ENCODE measurements around the gene CLCF1. TPM values are rescaled to one million over a fixed set of nuclear protein-coding genes. Genes with fewer than 3 reads are reported as not detected.
"Not testable (repeated sequence)": the region's sequence is repeated elsewhere in the genome, so short reads cannot be mapped to it uniquely, and the experiment has no call there.

Gene CLCF1
- total and polyA plus RNA-seq, 2 experiments from 2014 or later = 0.16 to 2.4 TPM

DNA sequence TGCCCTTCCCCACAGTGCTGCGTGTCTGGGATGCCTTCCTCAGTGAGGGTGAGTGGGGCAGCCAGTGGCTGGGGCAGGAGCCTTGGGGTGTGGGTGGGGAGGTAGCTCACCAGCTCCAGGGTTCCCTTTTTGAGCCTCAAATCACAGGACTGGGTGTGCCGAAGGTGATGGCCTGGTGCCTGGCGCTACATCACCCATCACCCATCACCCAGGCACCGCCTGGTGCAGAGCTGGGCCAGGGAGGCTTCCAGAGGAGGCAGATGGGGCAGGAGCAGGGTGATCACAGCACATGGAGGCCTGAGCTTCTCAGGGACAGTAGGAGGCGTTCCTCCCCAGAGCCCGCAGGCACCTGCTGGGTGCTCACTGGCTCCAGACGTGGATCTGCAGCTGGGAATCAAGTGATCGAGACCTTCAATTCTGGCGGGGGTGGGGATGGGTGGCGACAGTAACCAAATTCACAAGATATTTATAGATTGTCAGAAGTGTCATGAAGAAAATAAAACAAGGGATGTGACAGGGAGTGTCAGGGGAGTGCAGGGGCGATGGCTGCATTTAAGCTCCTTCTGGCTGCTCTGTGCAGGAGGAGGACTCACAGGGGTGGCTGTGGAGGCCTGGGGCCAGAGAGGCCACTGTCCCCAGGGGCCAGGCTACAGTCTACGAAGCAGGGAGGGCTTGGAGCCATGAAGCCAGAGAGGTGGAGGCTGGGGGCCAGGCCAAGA lies 33.7 kb upstream of the CLCF1 start:
- H3K27ac ChIP-seq = no peak overlapping the region
- TF ChIP-seq, protein P1, sequence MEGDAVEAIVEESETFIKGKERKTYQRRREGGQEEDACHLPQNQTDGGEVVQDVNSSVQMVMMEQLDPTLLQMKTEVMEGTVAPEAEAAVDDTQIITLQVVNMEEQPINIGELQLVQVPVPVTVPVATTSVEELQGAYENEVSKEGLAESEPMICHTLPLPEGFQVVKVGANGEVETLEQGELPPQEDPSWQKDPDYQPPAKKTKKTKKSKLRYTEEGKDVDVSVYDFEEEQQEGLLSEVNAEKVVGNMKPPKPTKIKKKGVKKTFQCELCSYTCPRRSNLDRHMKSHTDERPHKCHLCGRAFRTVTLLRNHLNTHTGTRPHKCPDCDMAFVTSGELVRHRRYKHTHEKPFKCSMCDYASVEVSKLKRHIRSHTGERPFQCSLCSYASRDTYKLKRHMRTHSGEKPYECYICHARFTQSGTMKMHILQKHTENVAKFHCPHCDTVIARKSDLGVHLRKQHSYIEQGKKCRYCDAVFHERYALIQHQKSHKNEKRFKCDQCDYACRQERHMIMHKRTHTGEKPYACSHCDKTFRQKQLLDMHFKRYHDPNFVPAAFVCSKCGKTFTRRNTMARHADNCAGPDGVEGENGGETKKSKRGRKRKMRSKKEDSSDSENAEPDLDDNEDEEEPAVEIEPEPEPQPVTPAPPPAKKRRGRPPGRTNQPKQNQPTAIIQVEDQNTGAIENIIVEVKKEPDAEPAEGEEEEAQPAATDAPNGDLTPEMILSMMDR (IDR thresholded peaks at IDR 0.05; ENCODE audit: low read depth, low read length) = no peak
- no peaks in the 10 kb centered on the region for H3K27me3 ChIP-seq
- no peak for DNase-seq (ENCODE audit: low read depth in 1 of 2, low spot score in 1 of 2)
- H3K4me3 ChIP-seq = no peak overlapping the region
- peaks cover 4% of the 10 kb centered on the region for H3K4me1 ChIP-seq (ENCODE audit: low read depth)
- no peaks in the 10 kb centered on the region for H3K9me3 ChIP-seq (ENCODE audit: low read depth)
- no peaks in the 10 kb centered on the region for H3K36me3 ChIP-seq

DNA sequence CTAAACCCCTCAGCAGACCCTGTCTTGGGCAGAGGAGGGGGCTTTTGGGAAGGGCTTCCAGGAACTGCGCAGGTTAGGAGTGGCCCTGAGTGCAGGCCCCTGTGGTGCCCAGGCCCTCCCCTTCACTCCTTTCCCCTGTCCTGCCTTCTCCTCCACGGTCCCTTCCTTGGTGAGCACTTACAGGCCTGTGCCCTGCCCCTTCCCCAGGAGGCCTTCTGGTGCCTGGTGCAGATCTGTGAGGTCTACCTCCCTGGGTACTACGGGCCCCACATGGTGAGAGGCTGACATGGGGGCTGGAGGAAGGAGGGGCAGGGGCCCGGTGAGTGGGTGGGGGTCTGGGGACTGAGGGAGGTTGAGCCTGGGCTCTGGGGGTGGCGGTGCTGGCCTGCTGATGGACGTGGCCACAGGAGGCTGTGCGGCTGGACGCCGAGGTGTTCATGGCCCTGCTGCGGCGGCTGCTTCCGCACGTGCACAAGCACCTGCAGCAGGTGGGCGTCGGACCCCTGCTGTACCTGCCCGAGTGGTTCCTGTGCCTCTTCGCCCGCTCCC lies 33.1 kb upstream of the CLCF1 start:
- no peak overlapping the region for H3K27ac ChIP-seq

DNA sequence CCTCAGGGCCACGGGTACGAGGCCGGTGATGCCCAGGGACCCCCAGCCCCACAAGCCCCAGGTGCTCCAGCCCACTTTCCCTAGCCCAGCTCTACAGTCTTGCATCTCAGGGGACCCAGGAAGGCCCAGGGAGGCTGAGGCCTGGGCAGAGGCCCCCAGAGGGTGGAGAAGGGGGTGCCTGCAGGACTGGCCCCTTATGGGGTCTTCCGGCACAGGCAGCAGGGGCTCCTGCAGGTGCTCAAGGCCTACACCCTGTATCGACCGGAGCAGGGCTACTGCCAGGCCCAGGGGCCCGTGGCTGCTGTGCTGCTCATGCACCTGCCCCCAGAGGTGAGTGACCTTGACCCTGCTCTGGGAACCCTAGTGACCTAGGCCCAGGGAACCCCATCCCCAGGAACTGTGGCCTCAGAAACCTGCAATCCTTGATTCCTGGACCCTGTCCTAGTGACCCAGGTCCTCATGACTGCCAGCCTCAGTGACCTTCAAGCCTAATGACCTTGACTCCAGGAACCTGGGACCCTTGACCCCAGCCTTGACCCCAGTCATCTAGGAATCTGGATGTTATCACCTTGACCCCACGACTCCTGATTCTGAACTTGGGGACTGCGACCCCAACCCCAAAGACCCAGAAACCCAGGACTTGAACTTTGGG lies 32.4 kb upstream of the CLCF1 start:
- no peak for DNase-seq (ENCODE audit: low read depth in 1 of 2, low spot score in 1 of 2)
- H3K27ac ChIP-seq = no peak overlapping the region
- H3K27me3 ChIP-seq = no peaks in the 10 kb centered on the region
- TF ChIP-seq, protein P1 (IDR thresholded peaks at IDR 0.05; ENCODE audit: low read depth, low read length) = no peak
- peaks cover 6% of the 10 kb centered on the region for H3K4me1 ChIP-seq (ENCODE audit: low read depth)
- no peak overlapping the region for H3K4me3 ChIP-seq
- H3K9me3 ChIP-seq (ENCODE audit: low read depth) = no peaks in the 10 kb centered on the region
- no peaks in the 10 kb centered on the region for H3K36me3 ChIP-seq

More for the DNA sequence above, 33.1 kb upstream of the CLCF1 start:
- no peak for DNase-seq (ENCODE audit: low read depth in 1 of 2, low spot score in 1 of 2)
- Histone ChIP-seq H3K4me1 (ENCODE audit: low read depth) (peaks cover 5% of the 10 kb centered on the region), H3K4me3 (no peak overlapping the region), H3K27me3 (no peaks in the 10 kb centered on the region), H3K9me3 (ENCODE audit: low read depth) (no peaks in the 10 kb centered on the region), H3K36me3 (no peaks in the 10 kb centered on the region)
- TF ChIP-seq, protein P1 (IDR thresholded peaks at IDR 0.05; ENCODE audit: low read depth, low read length) = no peak

DNA sequence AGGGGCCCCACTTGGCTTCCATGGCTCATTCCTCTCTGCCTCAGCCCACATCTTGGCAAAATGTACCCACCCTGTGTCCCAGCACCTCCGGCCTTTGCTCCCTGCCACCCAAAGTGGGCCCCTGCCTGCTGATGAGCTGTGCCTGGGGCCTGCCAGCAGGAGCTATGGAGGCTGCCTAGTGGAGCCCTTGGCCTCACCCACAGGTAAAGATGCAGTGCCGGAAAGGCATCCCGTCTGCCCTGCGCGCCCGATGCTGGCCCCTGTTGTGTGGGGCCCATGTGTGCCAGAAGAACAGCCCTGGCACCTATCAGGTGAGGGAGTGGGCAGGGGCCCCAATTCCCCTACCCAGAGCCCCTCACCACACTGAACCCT lies 31.8 kb upstream of the CLCF1 start:
- H3K36me3 ChIP-seq = no peaks in the 10 kb centered on the region
- H3K27ac ChIP-seq = no peak overlapping the region
- H3K4me1 ChIP-seq (ENCODE audit: low read depth) = peaks cover 10% of the 10 kb centered on the region
- no peaks in the 10 kb centered on the region for H3K9me3 ChIP-seq (ENCODE audit: low read depth)
- no peak overlapping the region for H3K4me3 ChIP-seq
- no peaks in the 10 kb centered on the region for H3K27me3 ChIP-seq
- no peak for DNase-seq (ENCODE audit: low read depth in 1 of 2, low spot score in 1 of 2)
- TF ChIP-seq, protein P1 (IDR thresholded peaks at IDR 0.05; ENCODE audit: low read depth, low read length) = no peak

DNA sequence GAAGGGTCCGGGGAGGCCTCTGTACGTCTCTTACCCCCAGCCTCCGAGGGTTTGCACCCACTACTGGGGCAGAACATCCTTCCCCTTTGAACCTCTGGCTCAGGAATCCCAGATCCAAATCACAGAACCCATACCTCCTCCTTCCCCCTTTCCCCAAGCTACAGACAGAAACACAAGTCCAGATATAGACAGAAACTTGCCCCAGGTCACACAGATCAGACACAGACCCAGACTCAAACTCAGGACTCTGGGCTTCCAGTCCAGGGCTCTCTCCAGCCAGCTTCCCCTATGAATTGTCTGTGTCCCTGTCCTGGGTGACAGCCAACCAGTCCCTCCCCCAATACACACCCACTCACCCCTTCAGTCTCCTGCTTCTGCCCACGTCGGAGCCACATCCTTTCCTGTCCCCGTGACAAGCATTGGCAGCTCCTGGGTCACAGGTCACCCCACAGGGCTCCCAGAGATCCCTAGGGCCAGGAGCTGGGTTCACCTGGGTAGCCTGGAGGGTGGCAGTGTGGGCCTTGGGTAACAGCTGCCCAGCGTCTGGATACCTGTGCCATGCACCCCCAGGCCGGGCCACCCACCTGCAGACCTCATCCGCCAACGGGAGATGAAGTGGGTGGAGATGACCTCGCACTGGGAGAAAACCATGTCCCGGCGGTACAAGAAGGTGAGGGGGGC lies 31.3 kb upstream of the CLCF1 start:
- no peaks in the 10 kb centered on the region for H3K9me3 ChIP-seq (ENCODE audit: low read depth)
- no peak for DNase-seq (ENCODE audit: low read depth in 1 of 2, low spot score in 1 of 2)
- H3K36me3 ChIP-seq = no peaks in the 10 kb centered on the region
- H3K27ac ChIP-seq = no peak overlapping the region
- H3K4me1 ChIP-seq (ENCODE audit: low read depth) = peaks cover 10% of the 10 kb centered on the region
- TF ChIP-seq, protein P1 (IDR thresholded peaks at IDR 0.05; ENCODE audit: low read depth, low read length) = no peak
- no peak overlapping the region for H3K4me3 ChIP-seq
- no peaks in the 10 kb centered on the region for H3K27me3 ChIP-seq

DNA sequence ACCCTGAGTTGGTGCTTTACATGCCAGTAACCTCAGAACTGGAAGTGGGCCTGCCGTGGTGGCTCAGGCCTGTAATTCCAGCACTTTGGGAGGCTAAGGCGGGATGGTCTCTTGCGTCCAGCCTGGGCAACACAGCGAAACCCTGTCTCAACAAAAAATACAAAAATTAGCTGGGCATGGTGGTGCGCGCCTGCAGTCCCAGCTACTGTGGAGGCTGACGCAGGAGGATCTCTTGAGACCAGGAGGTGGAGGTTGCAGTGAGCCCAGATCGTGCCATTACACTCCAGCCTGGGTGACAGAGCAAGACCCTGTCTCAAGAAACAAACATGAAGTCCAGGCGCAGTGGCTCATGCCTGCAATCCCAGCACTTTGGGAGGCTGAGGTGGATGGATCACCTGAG lies 29.7 kb upstream of the CLCF1 start:
- H3K36me3 ChIP-seq; H3K27me3 ChIP-seq; H3K9me3 ChIP-seq (ENCODE audit: low read depth); H3K4me3 ChIP-seq; DNase-seq (ENCODE audit: low read depth in 1 of 2, low spot score in 1 of 2); H3K27ac ChIP-seq: not testable (repeated sequence)
- peaks cover 10% of the 10 kb centered on the region for H3K4me1 ChIP-seq (ENCODE audit: low read depth)

DNA sequence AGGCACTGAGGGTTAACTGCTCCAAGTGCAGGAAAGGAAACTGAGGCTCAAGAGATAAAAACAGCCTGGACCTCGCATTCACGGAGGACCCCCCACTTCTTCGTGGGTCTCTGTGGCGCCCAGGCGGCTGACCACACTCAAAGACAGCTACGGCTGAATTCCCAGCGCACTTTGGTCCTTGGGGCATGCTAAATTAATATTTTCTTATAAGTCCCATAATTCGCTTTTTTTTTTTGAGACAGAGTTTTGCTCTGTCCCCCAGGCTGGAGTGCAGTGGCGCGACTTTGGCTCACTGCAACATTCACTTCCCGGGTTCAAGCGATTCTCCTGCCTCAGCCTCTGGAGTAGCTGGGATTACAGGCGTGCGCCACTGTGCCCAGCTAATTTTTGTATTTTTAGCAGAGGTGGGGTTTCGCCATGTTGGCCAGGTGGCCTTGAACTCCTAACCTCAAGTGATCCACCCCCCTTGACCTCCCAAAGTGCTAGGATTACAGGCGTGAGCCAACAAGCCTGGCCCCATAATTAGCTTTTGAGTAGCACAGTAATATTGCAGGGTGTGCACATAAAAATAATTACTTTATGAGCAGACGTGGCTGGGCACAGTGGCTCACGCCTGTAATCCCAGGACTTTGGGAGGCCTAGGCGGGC lies 28.9 kb upstream of the CLCF1 start:
- not testable (repeated sequence) for H3K27me3 ChIP-seq; H3K9me3 ChIP-seq (ENCODE audit: low read depth); DNase-seq (ENCODE audit: low read depth in 1 of 2, low spot score in 1 of 2); H3K4me3 ChIP-seq
- Histone ChIP-seq H3K36me3 (peaks cover 17% of the 10 kb centered on the region), H3K27ac (peak overlapping the region; percentile 58), H3K4me1 (ENCODE audit: low read depth) (peaks cover 10% of the 10 kb centered on the region)

Measured in cardiac muscle cell (in vitro differentiated cells and primary cell).